GM20000 (cell line): Measurements from ENCODE around the gene SUN2.

Experiments
- DNase-seq: peaks from one replicate; pipeline ENCODE4 v3.0.0; 2012; ENCODE audit warnings: low spot score
- CTCF ChIP-seq: IDR thresholded peaks from 2 replicates; pipeline ENCODE4 v1.5.1; 2012; ENCODE audit warnings: mild to moderate bottlenecking, control low read depth; ENCODE audit errors: extremely low read depth, missing control alignments

Gene SUN2

GRCh38 chr22:38713921-38714320 lies 41.9 kb downstream of the SUN2 start:
- no peak for TF ChIP-seq CTCF
- no peak for DNase-seq

- no peak for DNase-seq
- no peak for TF ChIP-seq CTCF
Observed at GRCh38 chr22:38712486-38713207, 43.2 kb downstream of the SUN2 start.

DNA sequence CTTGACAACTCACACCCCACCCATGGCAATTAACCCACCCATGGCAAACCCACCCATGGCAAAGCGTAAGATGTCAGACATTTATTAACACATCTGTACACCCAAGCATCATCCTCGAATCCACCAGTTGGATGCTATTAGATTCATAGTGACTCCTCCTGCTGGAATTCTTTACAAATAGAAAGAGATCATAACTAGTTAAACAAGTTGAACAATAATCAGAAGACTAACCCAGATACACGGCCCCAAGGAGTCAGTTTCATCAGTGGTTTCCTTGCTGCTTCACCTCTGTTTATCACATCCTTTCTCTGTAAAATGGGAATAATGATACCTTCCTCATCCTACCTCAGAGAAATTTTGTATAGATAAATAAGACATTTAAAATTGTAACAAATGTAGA lies 44.9 kb downstream of the SUN2 start:
- DNase-seq: no peak
- TF ChIP-seq CTCF: no peak

DNA sequence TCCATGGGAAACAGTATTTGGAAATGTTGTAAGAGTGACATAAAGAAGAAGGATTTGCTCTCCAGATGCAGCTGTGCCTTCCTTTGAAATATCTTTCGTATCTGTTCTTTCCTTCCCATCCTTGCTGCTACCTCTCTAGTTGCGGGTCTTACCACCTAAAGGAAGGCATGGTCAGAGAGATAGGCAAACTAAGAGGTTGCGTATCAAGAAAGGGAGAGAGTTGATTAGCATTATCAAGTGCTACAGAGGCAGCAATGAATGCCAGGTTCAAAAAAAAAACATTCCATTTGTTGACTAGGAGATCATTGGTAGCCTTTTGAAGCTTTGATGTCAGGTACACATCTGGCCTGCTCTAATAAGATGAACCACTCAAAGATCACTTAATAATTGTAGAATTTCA lies 45.4 kb downstream of the SUN2 start:
- no peak for DNase-seq
- TF ChIP-seq CTCF: no peak

DNA sequence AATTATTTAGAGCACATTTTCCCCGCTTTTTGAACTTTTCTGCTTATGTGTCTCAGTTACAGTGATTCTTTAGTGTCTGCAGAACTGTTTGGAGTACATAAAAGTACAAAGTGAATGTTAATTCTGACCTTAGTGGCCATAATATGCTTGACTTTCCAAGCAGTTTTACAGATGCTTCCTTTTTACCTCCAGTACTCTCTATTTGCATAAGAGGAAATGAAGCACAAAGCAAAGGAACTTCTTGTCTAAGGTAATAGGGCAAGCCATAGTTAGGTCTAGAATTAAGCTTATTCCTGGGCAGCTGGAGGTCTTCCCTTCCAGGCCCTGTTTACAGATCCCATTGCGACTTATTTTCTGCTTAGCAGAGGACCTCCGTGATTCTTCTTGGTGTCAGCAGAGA lies 46.5 kb downstream of the SUN2 start:
- DNase-seq: no peak
- no peak for TF ChIP-seq CTCF

DNA sequence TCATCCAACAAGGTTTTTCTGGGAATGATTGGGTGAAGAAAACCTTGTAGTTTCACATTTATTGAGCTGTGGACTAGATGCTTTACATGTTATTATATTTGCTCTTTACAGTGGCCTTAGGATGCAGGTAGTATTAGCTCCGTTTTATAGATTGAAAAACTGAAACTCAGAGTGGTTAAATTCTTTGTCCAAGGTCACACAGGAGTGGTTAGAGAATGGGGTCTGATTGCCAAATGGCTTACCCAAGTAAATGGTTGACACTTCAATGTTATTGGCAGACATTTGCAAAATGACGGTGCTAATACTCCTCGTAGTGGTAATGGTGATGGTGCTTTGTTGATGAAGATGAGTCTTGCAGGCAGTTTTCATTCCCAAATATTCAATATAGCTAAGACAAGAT lies 47.8 kb downstream of the SUN2 start:
- DNase-seq: no peak
- no peak for TF ChIP-seq CTCF

- DNase-seq: peak; percentile 29
- no peak for TF ChIP-seq CTCF
Observed at GRCh38 chr22:38707346-38707745, 48.5 kb downstream of the SUN2 start.
